Gastroesophageal sphincter (tissue), 4 donors: ENCODE measurements around the gene NAV2. TPM values are rescaled to one million over a fixed set of nuclear protein-coding genes. Genes with fewer than 3 reads are reported as not detected.

Experiments used
- ATAC-seq: fragments of 150-250 bp; one replicate; pipeline ENCODE4 v1.9.1; 2016; ENCODE audit warnings: mild to moderate bottlenecking, moderate library complexity
- H3K27ac ChIP-seq, 4 donors: fragments of 200-600 bp; sonication (generic) in 3 of 4; 1 replicate in 3 of 4; 2 replicates in 1 of 4; pipeline ENCODE4 v1.5.1; 2016 to 2019
- H3K27me3 ChIP-seq: fragments of 200-600 bp; sonication (generic); one replicate; pipeline ENCODE4 v1.5.1; 2019
- H3K36me3 ChIP-seq, 2 donors: fragments of 200-600 bp; sonication (generic); one replicate each; pipeline ENCODE4 v1.5.1; 2019; ENCODE audit warnings: control low read depth in 1 of 2
- H3K4me1 ChIP-seq, 3 donors: fragments of 200-600 bp; sonication (generic); 1 replicate in 2 of 3; 2 replicates in 1 of 3; pipeline ENCODE4 v1.5.1; 2016 to 2019; ENCODE audit warnings: control low read depth in 2 of 3
- H3K4me3 ChIP-seq, 2 donors: fragments of 200-600 bp; sonication (generic); one replicate each; pipeline ENCODE4 v1.5.1; 2019; ENCODE audit warnings: mild to moderate bottlenecking in 1 of 2, moderate library complexity in 1 of 2
- H3K9me3 ChIP-seq, 3 donors: fragments of 200-600 bp; sonication (generic); one replicate each; pipeline ENCODE4 v1.5.1; 2017 to 2019; ENCODE audit warnings: control low read depth in 2 of 3
- EP300 ChIP-seq: sonication (generic); formaldehyde crosslinking; IDR thresholded peaks from one replicate; pipeline ENCODE4 v1.6.1; 2017; ENCODE audit warnings: antibody characterized with exemption, mild to moderate bottlenecking
- POLR2A ChIP-seq, 2 donors: fragments of 450-650 bp; IDR thresholded peaks; one replicate each; pipeline ENCODE4 v1.6.1; 2017; ENCODE audit warnings: antibody characterized with exemption in 2 of 2, mild to moderate bottlenecking in 2 of 2, moderate library complexity in 1 of 2
- POLR2AphosphoS5 ChIP-seq: sonication (generic); formaldehyde crosslinking; IDR thresholded peaks from one replicate; pipeline ENCODE4 v1.6.1; 2017; ENCODE audit warnings: antibody characterized with exemption
- WGBS, 2 donors: methylation state at CpG; one replicate each; pipeline ENCODE4 v1.1.5; 2018; ENCODE audit warnings: low coverage in 1 of 2; 5-methylcytosine and 5-hydroxymethylcytosine counted together
- total RNA-seq, 4 donors: library from RNA; depleted of rRNA; stranded (reverse); fragments of >200 nt; gene quantifications; one replicate each; pipeline ENCODE4 v1.1.0, GENCODE V29; 2016
- TF ChIP-seq, protein P1 (sequence below), 4 experiments: fragments of 200-600 bp in 2 of 4; fragments of 450-650 bp in 2 of 4; sonication (generic) in 1 of 4; IDR thresholded peaks; one replicate each; pipeline ENCODE4 v1.5.1; 2017 to 2019; ENCODE audit warnings: antibody characterized with exemption in 4 of 4, mild to moderate bottlenecking in 2 of 4, moderate library complexity in 2 of 4

The NAV2 gene
- total RNA-seq, 4 donors from 2014 or later, result 19.5 to 57.1 (median 43.4) TPM

- TF ChIP-seq, protein P1, sequence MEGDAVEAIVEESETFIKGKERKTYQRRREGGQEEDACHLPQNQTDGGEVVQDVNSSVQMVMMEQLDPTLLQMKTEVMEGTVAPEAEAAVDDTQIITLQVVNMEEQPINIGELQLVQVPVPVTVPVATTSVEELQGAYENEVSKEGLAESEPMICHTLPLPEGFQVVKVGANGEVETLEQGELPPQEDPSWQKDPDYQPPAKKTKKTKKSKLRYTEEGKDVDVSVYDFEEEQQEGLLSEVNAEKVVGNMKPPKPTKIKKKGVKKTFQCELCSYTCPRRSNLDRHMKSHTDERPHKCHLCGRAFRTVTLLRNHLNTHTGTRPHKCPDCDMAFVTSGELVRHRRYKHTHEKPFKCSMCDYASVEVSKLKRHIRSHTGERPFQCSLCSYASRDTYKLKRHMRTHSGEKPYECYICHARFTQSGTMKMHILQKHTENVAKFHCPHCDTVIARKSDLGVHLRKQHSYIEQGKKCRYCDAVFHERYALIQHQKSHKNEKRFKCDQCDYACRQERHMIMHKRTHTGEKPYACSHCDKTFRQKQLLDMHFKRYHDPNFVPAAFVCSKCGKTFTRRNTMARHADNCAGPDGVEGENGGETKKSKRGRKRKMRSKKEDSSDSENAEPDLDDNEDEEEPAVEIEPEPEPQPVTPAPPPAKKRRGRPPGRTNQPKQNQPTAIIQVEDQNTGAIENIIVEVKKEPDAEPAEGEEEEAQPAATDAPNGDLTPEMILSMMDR (IDR thresholded peaks at IDR 0.05), result no peak
- no peak for TF ChIP-seq EP300
- TF ChIP-seq POLR2AphosphoS5, result no peak
- no peak for TF ChIP-seq POLR2A (IDR thresholded peaks at IDR 0.05)
- H3K27me3 ChIP-seq, result no peaks in the 10 kb centered on the region
- no peaks in the 10 kb centered on the region for H3K9me3 ChIP-seq
- 22 to 41% methylated on average over 6 of the region's 6 CpGs for WGBS, 2 donors
- no peak for ATAC-seq
- peaks cover 13 to 66% (median 29%) of the 10 kb centered on the region in 3 donors for H3K4me1 ChIP-seq
- H3K4me3 ChIP-seq, result no peak overlapping the region
- peaks cover 0 to 3% of the 10 kb centered on the region in 2 donors for H3K36me3 ChIP-seq
- peak overlapping the region in 1 of 4 donors; percentile 17 for H3K27ac ChIP-seq
Measured at GRCh38 chr11:19864141-19865140, 151.8 kb downstream of the NAV2 start.

GRCh38 chr11:19866037-19866436, 153.4 kb downstream of the NAV2 start:
- no peak for ATAC-seq
- Histone ChIP-seq H3K9me3 (no peaks in the 10 kb centered on the region), H3K27ac (peak overlapping the region in 1 of 4 donors; percentile 25), H3K4me1 (peaks cover 13 to 77% (median 29%) of the 10 kb centered on the region in 3 donors), H3K27me3 (no peaks in the 10 kb centered on the region), H3K4me3 (no peak overlapping the region), H3K36me3 (peaks cover 0 to 18% of the 10 kb centered on the region in 2 donors)
- 42% methylated on average over 3 of the region's 3 CpGs; no CpG with 5 or more reads in 1 of the 2 donors for WGBS, 2 donors
- TF ChIP-seq POLR2A (IDR thresholded peaks at IDR 0.05) (no peak), POLR2AphosphoS5 (no peak), EP300 (no peak)
- TF ChIP-seq, protein P1 (IDR thresholded peaks at IDR 0.05), result no peak

GRCh38 chr11:19866521-19866920, 153.9 kb downstream of the NAV2 start:
- no peaks in the 10 kb centered on the region for H3K27me3 ChIP-seq

GRCh38 chr11:19867064-19867463, 154.4 kb downstream of the NAV2 start:
- TF ChIP-seq POLR2A (IDR thresholded peaks at IDR 0.05) (no peak), EP300 (no peak), POLR2AphosphoS5 (no peak)
- TF ChIP-seq, protein P1 (IDR thresholded peaks at IDR 0.05), result no peak
- Histone ChIP-seq H3K36me3 (peaks cover 0 to 28% of the 10 kb centered on the region in 2 donors), H3K27me3 (no peaks in the 10 kb centered on the region), H3K9me3 (no peaks in the 10 kb centered on the region), H3K4me1 (peaks cover 13 to 77% (median 29%) of the 10 kb centered on the region in 3 donors), H3K4me3 (no peak overlapping the region), H3K27ac (peak overlapping the region in 1 of 4 donors; percentile 72)
- whole genome bisulfite sequencing, 2 donors, result 100% methylated on average over 1 of the region's 1 CpG; no CpG with 5 or more reads in 1 of the 2 donors
- no peak for ATAC-seq

More at GRCh38 chr11:19866521-19866920, 153.9 kb downstream of the NAV2 start:
- Histone ChIP-seq H3K36me3 (peaks cover 0 to 23% of the 10 kb centered on the region in 2 donors), H3K4me1 (peaks cover 13 to 77% (median 29%) of the 10 kb centered on the region in 3 donors), H3K9me3 (no peaks in the 10 kb centered on the region), H3K4me3 (no peak overlapping the region), H3K27ac (peak overlapping the region in 1 of 4 donors; percentile 25)
- 41 to 70% methylated on average over 3 to 4 of the region's 4 CpGs for WGBS, 2 donors
- TF ChIP-seq, protein P1 (IDR thresholded peaks at IDR 0.05), result no peak
- peak; percentile 47 for TF ChIP-seq POLR2AphosphoS5
- no peak for ATAC-seq
